HEK293T (cell line): ENCODE results near the gene CD276.

ENCODE experiments used
- FOXA1 ChIP-seq: fragments of 450-650 bp; IDR thresholded peaks from 2 replicates; pipeline ENCODE4 v1.6.1; 2016; ENCODE audit warnings: mild to moderate bottlenecking
- FOXM1 ChIP-seq: fragments of 450-650 bp; IDR thresholded peaks from 2 replicates; pipeline ENCODE4 v1.6.1; 2017; ENCODE audit warnings: mild to moderate bottlenecking, borderline replicate concordance
- SP1 ChIP-seq: fragments of 450-650 bp; IDR thresholded peaks from 2 replicates; pipeline ENCODE4 v1.6.1; 2017
- SUZ12 ChIP-seq: fragments of 450-650 bp; IDR thresholded peaks from 2 replicates; pipeline ENCODE4 v1.6.1; 2016; ENCODE audit warnings: mild to moderate bottlenecking

GRCh38 chr15:73755481-73755880 lies 71.3 kb downstream of the CD276 start:
- TF ChIP-seq SP1 (no peak), SUZ12 (no peak), FOXA1 (no peak), FOXM1 (no peak)
